ENCODE measurements around the gene SRPK3.

The SRPK3 gene

DNA sequence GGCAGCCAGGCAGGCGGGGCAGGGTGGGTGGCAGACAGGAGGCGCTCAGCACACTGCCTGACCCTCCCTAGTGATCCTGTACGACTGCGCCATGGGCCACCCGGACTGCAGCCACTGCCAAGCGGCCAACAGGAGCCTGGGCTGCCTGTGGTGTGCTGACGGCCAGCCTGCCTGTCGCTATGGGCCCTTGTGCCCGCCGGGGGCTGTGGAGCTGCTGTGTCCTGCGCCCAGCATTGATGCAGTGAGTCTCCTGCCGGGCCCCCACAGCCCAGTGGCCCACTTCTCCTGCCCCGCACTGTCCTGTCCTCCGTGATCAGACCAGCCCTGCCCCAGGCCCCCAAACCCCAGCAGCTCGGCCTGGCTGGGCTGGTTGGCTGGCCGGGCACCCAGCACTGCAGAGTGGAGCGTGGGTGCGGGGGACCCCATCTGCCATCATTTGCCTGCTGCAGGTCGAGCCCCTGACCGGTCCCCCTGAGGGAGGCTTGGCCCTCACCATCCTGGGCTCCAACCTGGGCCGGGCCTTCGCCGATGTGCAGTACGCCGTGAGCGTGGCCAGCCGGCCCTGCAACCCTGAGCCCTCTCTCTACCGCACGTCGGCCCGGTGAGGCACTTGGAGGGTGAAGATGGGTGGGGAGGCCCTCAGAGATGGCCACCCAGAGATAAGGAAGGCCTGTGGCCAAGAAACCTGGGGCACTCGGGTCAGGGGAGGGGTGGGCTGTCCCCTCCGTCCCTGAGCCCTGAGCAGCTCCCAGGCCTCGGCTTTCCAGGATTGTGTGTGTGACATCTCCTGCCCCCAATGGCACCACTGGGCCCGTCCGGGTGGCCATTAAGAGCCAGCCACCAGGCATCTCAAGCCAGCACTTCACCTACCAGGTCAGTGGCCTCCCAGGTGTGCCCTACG is 9.2 kb upstream of the SRPK3 start:
- no peak for DNase-seq

DNA sequence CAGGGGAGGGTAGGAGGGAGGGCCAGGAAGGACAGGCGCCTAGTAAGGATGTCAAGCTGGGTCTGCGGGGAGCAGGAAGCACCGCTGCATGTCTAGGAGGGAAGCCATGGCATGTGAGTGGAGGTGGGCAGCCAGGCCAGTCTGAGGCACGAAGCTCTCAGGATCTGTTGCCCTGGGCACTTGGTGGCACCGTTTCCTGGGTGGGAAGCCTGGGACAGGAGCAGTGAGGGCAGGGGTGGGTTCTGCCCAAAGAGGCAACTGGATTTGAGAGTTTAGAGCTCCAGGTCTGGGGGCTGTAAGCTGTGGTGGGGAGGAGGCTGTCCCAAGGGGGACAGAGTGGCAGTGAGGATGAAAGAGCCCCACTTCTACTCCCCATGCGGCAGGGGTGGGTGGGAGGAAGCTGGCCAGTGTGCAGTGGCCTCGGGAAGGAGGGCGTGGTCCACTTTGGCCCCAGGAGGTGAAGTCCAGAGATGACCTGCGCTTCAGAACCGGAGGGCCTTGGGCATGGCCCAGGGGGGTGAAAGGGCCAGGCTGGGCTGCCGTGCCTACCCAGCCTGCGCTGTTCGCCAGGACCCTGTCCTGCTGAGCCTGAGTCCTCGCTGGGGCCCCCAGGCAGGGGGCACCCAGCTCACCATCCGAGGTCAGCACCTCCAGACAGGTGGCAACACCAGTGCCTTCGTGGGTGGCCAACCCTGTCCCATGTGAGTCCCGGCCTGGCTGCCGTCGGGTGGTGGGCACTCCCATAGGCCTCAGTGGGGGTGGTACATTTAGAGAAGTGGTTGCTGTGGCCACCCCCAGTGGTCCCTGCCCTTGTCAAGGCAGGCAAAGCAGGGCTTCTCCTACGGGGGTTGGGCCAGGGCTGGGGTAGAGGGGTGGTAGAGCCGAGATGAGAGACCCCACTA is 8.3 kb upstream of the SRPK3 start:
- no peak for DNase-seq

DNA sequence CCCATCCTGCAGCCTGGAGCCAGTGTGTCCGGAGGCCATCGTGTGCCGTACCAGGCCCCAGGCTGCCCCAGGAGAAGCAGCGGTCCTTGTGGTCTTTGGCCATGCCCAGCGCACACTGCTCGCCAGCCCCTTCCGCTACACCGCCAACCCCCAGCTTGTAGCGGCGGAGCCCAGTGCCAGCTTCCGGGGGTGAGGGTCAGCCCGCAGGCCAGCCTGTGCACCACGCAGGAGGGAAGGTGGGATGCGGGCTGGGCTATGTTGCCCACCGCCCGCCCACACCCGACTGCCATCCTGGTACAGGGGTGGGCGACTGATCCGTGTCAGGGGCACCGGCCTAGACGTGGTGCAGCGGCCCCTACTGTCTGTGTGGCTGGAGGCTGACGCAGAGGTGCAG is 7.6 kb upstream of the SRPK3 start:
- DNase-seq = no peak

DNA sequence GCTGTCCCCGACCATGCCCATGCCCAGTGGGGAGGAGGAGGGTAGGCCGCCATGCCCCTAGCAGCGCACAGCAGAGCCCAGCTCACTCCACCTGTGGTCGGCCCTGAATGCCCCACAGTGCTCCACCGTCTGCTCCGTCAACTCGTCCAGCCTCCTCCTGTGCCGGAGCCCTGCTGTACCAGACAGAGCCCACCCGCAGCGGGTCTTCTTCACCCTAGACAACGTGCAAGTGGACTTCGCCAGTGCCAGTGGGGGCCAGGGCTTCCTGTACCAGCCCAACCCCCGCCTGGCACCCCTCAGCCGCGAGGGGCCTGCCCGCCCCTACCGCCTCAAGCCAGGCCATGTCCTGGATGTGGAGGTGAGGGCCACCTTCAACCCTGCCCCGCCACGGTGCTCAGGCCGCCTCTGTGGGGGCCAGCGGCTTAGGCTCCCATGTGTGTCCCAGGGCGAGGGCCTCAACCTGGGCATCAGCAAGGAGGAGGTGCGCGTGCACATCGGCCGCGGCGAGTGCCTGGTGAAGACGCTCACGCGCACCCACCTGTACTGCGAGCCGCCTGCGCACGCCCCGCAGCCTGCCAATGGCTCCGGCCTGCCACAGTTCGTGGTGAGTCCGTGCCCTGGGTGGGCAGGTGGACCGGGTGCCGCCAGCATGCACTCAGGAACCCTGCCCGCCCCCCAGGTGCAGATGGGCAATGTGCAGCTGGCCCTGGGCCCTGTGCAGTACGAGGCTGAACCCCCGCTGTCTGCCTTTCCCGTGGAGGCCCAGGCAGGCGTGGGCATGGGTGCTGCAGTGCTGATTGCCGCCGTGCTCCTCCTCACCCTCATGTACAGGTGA is 6.9 kb upstream of the SRPK3 start:
- DNase-seq = no peak

DNA sequence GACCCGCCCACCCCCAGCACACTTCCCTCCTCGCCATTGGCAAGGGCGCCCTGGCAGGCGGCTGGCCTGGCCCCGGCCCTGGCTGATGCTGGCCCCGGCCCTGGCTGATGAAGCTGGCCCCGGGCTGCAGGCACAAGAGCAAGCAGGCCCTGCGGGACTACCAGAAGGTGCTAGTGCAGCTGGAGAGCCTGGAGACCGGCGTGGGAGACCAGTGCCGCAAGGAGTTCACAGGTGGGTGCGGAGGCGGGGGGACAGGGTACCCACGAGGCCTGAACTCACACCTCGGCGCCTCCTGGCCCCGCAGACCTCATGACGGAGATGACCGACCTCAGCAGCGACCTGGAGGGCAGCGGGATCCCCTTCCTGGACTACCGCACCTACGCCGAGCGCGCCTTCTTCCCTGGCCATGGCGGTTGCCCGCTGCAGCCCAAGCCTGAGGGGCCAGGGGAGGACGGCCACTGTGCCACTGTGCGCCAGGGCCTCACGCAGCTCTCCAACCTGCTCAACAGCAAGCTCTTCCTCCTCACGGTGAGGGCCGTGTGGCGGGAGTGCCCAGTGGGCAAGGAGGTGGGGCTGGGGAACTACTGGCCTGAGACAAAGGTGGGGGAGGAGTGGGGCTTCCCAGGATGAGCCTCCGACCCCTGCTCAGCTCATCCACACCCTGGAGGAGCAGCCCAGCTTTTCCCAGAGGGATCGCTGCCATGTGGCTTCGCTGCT is 6.1 kb upstream of the SRPK3 start:
- DNase-seq = no peak

DNA sequence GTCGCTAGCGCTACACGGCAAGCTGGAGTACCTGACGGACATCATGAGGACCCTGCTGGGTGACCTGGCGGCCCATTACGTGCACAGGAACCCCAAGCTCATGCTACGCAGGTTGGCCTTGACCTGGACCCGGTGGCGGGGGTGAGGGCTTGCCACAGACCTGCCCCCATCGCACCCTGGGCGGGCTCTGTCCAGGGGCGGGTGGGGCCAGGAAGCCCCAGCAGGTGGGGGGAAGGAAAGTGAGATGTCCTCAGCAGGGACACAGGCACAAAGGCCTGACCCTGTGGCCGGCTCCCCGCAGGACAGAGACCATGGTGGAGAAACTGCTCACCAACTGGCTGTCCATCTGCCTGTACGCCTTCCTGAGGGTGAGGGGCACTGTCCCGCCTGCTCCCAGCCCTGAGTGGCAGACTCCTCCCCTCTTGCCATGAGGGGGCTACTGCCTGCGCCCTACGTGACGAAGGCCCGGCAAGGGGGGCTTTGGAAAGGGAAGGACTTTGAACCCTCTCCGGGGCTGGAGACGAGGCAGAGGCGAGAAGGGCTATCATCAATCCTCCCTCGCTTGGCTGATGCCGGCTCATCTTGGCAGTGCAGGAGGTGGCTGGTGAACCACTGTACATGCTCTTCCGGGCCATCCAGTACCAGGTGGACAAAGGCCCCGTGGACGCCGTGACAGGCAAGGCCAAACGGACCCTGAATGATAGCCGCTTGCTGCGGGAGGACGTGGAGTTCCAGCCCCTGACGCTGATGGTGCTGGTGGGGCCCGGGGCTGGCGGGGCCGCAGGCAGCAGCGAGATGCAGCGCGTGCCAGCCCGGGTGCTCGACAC is 5.3 kb upstream of the SRPK3 start:
- DNase-seq = no peak

DNA sequence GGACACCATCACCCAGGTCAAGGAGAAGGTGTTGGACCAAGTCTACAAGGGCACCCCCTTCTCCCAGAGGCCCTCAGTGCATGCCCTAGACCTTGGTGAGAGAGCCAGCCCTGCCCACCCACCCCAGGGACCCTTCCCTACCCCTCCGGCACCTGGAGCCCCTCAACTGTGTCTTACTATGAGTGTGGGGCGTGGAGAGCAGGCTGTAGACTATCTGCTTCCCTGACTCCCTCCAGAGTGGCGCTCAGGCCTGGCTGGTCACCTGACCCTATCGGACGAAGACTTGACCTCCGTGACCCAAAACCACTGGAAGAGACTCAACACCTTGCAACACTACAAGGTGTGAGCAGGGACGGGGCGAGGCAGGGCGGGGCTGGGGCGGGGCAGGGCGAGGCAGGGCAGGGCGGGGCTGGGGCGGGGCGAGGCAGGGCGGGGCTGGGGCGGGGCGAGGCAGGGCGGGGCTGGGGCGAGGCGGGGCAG is 4.7 kb upstream of the SRPK3 start:
- DNase-seq = no peak

DNA sequence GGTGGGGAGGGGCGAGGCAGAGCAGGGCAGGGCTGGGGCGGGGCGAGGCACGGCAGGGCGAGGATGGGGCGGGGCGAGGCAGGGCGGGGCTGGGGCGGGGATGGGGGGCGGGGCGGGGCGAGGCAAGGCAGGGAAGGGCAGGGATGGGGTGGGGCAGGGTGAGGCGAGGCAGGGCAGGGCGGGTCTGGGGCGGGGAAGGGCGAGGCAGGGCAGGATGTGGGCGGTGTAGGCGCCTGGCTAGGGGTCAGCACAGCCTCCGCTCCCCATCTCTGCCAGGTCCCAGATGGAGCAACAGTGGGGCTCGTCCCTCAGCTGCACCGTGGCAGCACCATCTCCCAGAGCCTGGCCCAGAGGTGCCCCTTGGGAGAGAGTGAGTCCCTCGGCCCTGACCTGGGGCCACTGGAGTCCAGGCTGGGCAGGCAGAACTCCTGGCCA is 4.2 kb upstream of the SRPK3 start:
- no peak for DNase-seq

DNA sequence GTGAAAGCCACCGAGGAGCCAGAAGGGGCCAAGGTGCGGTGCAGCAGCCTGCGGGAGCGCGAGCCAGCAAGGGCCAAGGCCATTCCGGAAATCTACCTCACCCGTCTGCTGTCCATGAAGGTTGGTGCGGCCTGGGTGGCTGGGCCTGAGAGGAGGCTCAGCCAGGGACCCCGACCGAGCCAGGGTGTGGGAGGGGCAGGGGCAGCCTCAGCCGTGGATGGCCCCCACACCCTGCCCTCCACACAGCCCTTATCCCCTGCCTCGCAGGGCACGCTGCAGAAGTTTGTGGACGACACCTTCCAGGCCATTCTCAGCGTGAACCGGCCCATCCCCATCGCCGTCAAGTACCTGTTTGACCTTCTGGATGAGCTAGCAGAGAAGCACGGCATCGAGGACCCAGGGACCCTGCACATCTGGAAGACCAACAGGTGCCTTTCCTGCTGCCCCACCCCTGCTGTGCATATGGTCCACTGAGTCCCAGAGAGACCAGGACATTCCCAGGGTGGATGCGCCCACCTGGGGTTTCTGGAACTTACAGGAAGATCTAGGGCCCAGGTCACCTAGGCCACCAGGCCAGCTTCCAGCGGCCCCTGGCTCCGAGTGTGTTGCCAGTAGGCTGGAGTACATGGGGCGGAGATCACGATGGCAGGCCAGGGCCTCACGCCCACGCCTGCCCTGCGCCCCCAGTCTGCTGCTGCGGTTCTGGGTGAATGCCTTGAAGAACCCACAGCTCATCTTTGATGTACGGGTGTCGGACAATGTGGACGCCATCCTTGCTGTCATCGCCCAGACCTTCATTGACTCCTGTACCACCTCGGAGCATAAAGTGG is 3.4 kb upstream of the SRPK3 start:
- DNase-seq = no peak

DNA sequence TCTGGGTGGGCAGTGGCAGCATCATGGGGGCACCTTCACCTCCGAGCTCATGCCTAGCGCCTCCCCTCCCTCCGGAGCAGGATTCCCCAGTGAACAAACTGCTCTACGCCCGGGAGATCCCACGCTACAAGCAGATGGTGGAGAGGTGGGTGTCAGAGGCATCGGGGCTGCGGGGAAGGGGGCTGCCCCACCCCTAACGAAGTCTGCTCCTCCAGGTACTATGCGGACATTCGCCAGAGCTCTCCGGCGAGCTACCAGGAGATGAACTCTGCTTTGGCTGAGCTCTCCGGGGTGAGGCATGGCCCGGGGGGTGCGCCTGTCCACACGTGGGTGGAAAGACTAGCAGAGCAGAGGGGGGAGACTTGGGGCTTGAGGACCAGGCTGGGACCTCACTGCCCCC is 2.7 kb upstream of the SRPK3 start:
- DNase-seq = no peak

DNA sequence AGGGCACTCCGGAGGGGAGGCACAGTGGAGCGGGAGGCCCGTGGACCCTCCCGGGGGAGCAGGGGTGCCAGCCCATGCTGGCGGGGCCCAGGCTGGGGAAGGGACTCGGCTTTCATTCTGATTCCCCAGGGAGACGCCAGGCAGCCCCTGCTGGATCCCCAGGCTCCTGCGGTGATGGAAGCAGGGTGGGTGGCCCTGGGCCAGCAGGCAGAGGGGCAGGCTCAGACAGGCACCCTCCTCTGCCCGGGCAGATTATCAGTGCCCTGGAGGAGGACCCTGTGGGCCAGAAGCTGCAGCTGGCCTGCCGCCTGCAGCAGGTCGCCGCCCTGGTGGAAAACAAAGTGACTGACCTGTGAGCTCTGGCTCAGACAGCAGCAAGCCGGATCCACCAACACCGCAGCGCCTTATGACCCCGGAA is 2.1 kb upstream of the SRPK3 start:
- DNase-seq = no peak

DNA sequence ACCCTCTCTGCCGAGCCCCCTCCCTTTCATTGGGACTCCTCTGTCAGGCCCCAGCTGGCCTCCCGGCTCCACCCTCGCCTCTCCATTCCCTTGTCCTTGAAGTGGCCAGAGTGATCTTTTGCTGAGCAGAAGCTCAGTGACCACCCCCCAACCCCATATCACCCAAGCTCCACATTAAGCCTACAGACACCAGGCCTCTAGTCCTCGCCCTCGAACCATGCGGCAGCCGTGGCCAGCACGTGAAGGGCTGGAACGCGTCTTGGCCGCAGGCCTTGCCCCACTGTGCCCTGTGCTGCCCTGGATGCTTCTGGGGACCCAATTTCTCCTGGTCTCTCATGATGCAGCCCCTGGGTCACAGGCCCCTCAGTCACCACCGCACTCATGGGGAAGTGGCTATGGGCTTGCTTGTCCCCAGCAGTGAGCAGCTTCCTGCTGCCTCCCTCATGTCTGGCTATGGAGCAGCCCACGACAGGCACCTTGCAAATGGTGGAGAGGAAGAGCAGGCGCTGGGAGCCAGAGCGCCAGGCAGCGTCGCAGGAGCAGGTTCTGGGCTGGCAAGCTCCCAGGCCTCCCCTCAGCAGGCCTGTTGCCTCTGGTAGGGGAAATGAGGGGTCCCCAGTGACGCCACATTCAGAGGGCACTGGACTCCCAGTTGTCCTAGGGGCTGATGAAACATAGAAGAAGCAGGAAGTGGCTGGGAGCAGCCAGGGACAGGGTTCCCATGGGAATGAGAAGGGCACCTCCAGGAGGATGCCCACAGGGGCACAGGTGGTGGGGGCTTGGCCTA is 757 bp upstream of the SRPK3 start:
- DNase-seq = no peak

DNA sequence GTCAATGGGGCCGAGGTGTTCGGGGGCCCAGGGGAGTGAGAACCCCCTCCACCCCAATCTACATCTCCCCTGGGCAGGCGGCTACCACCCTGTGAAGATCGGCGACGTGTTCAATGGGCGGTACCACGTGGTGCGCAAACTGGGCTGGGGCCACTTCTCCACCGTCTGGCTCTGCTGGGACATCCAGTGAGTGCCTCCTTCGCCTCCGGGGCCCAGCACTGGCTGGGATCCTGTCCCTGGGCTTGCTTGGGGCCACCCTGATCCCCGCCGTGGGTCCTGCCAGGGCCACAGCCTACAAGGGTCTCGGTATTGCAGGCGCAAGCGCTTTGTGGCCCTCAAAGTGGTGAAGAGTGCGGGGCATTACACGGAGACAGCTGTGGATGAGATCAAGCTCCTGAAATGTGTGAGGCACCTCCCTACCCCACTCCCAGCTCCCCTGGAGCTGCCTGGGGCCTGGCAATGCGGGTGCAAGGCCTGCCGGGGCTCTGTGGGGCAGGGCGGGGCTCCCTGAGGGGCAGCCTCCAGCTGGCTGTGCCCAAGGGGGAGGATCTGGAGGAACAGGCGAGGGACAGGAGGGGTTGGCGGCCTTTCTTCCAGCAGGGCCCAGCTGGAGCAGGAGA is 697 bp downstream of the SRPK3 start:
- DNase-seq = peak; percentile 31

DNA sequence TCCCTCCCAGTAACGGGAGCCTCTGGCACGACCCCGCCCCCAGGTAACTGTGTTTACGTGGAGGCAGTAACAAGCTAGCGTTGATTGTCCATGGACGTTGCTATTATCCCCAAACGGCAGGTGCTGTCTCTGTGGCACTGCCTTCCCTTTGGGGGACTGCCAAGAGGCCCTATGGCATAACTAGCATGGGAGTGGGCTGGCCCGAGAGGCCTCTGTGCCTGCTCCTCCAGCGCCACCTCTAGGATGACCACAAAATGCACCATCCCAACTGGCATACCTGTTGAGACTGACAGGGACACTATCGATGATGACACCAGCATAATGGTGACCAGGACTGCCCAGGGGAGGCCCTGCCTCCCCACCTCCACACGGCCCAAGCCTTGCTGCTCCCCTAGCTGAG is 1.5 kb downstream of the SRPK3 start:
- DNase-seq = peak; percentile 56

DNA sequence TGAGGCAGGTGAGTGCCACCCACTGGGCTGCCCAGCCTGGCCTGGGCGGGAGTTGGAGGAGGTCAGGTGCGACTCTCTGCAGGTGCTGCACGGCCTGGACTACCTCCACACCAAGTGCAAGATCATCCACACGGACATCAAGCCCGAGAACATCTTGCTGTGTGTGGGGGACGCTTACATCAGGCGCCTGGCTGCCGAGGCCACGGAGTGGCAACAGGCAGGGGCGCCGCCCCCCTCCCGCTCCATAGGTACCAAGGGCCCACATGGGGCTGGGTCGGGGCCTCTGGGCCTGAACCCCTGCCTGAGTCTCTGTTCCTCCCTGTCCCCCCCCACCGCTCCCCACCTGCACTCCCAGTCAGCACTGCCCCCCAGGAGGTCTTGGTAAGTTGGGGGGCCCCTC is 2.0 kb downstream of the SRPK3 start:
- no peak for DNase-seq

DNA sequence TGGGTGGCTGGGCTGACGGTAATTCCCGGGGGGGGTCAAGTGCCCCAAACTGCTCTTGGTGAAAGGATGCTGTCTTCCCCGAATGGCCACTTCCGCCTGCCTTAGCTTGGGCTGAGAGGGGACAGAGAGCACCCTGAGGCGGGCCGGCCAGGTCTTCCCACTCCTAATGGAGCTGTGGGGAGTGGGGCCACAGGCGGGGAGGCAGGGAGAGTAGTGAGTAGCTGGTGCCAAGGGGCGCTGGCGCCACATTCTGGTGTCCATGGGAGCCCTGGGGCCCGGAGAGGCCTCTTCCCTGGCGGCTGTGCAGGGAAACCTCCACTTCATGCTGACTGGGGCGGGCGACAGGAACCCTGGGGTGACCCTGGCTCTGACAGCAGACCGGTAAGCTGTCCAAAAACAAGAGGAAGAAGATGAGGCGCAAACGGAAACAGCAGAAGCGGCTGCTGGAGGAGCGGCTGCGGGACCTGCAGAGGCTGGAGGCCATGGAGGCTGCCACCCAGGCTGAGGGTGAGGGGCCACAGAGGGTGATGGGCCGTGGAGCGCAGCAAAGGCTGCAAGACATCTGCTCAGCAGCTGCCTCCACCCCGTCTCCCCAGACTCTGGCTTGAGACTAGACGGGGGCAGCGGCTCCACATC is 2.7 kb downstream of the SRPK3 start:
- DNase-seq = no peak

DNA sequence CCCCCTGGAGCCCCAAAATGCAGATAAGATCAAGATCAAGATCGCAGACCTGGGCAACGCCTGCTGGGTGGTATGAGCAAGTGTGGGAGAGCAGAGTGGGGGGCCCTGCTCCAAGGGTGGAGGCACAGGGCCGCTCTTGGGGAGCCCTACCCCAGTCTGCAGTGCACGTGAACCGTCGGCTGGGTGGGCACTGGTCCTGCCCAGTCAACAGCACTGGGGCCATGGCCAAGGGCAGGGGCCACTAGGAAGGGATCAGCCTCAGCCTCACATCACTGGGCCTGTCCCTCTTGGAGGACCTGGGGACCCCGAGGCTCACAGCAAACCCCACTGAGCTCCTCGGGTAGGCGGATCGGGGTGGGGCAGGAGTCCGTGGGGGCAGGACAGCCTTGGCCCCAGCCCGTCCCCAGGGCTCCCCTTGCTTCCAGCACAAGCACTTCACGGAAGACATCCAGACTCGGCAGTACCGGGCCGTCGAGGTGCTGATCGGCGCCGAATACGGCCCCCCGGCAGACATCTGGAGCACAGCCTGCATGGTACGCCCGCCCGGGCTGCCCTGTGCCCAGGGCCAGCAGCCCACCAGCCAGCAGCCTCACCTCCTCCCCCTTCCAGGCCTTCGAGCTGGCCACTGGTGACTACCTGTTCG is 3.6 kb downstream of the SRPK3 start:
- no peak for DNase-seq

DNA sequence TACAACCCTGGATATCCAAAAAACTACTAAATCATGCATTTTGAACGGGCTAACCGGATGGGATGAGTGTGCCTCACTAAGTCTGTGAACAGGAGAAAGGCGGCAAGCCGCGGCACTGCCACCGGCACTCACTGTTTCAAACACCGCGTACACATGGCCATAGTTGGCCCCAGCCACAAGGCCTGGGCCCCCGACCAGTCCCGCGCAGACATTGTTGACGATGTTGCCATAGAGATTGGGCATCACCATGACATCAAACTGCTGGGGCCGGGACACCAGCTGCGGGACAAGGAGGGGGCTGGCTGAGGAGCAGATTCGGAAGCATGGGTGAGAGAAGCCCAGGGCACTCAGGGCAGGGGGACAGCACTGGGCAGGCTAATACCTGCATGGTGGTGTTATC is 5.8 kb downstream of the SRPK3 start:
- DNase-seq = no peak
